Stimulated activated CD4-positive, alpha-beta T cell treated with anti-CD3 and anti-CD28 coated beads, Interleukin-2, amount 100 ng/mL, for 48 hours (primary cell): ENCODE data around the gene ARSB.
A peak's percentile ranks its signal among the peaks of the same experiment; 100 is the strongest.

Source experiments
- DNase-seq, 2 donors: peaks; one replicate each; pipeline ENCODE4 v3.0.0-alpha.2; 2020

ARSB gene

GRCh38 chr5:78985116-78985724 is at the start of gene ARSB:
TSS of gene ARSB (minus strand) at chr5:78985310. CDS start at chr5:78985248, 62 bp downstream.
- DNase-seq = peak; percentile 45 to 53

- DNase-seq = no peak
Observed at GRCh38 chr5:79032782-79033181, 47.7 kb upstream of the ARSB start.

- no peak for DNase-seq
Observed at GRCh38 chr5:79032031-79032695, 47.1 kb upstream of the ARSB start.

DNA sequence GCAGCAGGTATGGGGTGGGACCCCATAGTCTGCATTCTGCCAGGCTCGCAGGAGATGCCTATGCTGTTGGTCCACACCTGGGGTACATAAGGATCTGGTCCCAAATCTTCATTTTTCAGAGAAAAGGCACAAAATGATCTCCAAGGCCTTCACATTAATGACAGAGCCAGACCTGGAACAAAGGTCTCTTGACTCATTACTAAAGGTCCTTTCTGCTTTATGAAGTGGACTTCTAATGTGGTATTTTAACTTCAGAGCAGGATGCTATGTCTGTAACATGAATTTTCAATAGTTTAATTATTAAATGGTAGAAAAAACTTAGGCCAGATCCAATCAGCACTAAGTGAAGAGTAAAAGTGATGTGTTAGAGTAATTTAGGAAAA is 46.4 kb upstream of the ARSB start:
- no peak for DNase-seq

DNA sequence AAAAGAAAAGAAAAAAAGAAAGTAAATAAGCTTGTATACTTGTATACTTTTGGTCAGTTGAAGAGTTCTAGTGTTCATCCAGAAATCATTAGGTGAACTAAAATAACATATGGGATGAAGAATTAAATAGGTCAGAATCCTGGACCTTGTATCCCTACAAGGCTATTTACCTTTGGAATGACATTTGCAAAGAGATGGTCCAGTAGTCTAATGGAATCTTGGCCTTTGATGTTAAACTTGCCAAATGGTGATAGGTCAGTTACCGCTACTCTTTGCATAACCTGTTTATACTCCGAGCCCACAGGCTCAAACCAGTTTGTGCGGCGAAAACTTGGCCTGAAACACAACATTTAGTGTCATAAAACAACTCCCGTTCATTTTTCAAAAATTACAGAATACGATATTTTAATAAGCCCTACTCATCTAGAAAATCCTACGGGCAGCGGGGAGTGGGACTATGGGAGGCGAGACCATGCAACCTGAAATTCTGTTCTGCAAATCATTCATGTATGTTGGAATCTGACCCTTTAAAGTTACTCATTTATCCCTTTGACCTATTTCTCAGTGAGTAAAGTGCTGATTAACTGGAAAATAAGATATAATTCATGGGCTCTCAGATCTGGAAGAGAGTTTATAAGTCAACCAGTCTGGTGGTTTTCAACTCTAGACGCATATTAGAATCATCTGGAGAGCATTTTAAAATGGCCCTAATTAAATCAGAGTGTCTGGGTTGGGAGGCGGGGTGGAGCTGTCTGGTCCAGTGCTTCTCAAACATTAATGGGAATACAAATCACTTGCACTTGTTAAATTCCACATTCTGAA is 45.8 kb upstream of the ARSB start:
- DNase-seq = no peak

DNA sequence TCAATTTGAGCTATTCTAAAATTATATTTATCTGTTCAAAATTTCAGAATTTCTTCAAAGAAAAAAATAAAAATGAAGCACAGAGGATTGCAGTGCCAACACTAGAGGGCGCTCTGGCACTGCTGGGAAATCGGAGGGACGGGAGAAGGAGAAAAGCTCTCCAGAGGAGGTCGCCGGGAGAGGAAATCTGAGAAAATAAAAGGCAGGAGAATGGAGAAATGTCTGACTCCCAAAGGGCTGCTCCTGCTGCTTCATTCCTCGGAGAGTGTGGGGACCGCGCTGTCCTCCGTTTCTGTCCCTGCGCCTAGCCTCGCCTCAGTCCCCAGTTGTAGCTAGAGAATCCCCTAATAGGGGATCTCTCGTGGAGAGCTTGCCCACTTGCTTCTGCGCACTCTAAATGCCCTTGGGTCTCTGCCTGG is 40.0 kb upstream of the ARSB start:
- DNase-seq = peak; percentile 58 to 60

- no peak for DNase-seq
Observed at GRCh38 chr5:79023947-79024346, 38.8 kb upstream of the ARSB start.

DNA sequence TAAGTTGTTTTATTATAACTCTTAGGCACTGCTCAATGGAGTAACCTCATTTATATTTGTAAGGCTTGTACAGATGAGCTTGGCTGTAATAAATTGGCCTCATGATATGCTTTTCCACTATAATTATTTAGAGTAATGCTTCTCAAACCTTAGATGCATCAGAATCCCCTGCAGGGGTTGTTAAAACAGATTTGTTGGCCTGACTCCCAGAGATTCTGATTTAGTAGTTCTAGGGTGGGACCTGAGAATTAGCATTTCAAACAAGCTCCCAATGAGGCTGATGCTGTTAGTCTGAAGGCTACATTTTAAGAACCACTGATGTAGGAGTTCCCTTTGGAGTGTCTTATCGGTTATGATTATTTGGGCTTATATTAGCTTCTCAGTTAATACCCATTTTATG is 38.2 kb upstream of the ARSB start:
- DNase-seq = no peak

GRCh38 chr5:79022771-79023170 is 37.7 kb upstream of the ARSB start:
- DNase-seq = no peak

- DNase-seq = no peak
Observed at GRCh38 chr5:79021753-79022152, 36.6 kb upstream of the ARSB start.

DNA sequence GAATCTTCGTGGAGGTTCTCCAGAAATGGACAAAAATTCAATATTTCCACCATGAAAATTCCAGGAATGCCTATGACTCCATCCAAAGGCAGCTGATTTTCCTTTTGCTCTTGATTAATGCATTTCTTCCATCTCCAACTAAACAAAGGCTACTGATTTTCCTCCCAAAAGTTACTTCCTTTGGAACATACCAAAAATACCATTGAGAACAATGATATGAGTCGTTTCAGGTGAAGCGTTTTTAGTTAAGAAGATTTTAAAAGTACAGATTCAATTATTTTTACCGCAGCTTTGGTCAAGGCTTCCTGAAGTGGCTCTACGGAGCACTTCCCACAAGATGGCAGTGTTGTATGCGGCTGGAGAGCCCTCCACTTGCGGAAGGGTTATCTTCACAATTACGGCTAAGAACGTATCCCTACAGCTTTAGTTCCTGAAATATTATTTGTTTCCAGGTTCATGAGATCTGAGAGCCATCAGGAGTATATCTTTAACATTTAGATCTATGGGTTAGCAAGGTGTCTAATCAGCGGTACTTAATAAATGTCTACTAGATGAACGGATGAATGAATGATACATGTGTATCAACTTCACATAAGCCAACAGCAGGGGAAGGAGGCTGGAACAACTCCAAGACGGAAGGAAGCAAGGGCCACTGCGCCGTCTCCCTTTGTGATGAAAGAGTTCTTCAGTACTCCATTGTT is 35.9 kb upstream of the ARSB start:
- peak; percentile 24 to 38 for DNase-seq

GRCh38 chr5:79014631-79015030 is 29.5 kb upstream of the ARSB start:
- no peak for DNase-seq

DNA sequence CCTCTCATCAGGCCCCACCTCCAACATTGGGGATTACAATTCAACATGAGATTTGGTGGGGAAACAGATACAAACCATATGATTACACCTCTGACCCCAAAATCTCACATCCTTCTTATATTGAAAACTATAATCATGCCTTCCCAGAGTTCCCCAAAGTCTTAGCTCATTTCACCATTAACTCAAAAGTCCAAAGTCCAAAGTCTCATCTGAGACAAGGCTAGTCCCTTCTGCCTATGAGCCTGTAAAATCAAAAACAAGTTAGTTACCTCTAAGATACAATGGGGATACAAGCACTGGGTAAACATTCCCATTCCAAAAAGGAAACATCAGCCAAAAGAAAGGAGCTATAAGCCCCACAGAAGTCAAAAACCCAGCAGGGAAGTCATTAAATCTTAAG is 26.8 kb upstream of the ARSB start:
- DNase-seq = no peak

GRCh38 chr5:79011219-79011836 is 26.2 kb upstream of the ARSB start:
- DNase-seq = no peak

DNA sequence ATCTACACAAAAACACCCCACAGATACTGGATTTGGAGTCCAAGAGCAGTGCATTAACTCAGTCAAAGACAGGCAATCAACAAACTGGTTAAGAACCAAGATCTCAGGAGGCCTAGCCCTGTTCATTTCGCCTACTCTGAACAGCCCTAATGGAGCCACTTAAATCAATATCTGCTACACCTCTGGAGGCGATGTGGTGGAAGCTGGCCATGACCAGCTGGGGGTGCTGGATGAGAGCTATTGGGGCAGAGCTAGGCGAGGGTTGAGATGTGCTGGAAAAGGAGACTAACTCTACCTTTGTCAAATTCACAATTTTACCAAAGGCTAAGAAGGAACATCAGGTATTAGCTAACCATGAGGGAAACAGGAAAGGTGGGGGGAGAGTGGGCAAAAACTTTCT is 23.3 kb upstream of the ARSB start:
- no peak for DNase-seq

DNA sequence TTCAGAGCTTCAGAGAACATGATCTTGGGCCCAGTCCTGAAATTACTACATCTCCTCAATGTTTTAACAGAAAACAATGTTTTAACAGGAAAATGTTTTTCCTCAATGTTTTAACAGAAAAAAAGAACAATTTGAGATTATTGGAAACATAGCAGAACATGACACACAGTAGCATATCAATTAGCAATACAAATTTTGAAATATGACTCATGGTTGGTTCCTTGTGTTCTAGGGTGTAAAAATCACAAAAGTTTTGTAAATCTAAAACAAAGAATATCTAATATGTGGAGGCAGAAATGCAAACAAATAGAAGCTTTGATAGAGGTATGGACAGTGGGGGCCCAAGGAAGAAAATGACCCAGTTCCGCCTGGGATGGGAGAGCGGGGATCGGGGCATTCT is 22.8 kb upstream of the ARSB start:
- no peak for DNase-seq

DNA sequence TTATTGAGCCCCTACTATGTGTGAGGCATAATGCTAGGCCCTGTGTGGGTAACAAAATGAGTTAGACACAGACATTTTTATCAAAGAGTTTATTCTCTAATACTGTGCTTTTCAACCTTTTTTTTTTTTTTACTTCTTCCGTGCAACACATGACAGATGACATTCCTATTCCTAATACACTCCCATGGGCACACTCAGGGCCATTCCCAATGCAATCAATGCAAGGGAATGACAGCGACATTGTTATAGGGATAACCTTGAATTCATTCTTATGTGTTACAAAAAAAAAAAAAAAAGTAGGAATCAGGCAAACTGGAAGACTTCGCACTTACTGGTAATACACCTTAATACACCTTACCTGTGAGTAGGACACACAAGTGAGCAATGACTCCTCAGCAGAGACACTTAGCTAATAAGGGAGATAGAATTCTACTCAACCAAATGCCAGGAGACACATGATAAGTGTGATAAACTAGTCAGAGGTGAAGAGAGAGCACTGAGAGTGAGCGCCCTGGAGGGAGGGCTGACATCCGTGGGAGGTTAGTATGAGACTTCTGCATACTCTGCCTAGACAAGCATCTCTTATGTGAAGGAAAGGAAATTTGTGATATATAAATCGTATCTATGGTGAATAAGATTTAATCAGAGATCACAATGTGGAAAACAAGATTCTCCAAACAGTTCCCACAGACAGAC is 21.0 kb upstream of the ARSB start:
- DNase-seq = no peak

DNA sequence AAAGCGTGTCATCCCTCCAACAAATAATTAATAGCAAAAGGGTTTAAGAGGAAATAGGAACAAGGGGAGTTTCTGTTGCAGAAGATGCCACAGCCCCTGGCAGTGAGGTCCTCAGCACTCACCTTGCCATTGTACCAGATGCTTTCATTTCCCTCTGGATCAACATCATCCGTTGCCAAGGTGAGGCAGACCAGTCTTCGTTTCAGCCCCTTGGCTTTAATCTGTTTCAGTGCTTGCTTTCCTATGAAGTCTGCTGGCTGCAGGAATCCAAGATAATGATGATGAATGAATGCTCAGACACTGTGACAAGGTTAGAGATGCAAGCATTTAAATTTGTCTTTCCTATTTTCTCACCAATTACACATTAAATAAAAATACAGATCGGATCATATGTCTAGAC is 20.0 kb upstream of the ARSB start:
- DNase-seq = no peak

DNA sequence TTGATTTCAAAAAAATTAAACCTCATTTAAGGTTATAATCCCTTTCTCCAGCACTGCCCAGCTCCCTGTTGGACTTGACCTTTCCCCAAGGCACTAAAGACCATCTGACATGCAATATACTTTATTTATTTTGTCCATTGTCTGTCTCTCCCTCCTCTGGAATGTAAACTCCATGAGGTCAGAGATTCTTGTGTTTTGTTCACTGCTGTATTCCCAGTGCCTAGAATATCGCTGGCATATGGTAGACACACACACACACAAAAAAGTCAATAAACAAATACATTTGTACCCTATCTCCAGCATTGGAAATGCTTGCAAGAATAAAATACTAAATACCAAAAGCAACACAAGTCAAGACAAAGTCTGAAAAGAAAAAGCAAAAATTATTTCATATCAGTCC is 17.3 kb upstream of the ARSB start:
- no peak for DNase-seq

DNA sequence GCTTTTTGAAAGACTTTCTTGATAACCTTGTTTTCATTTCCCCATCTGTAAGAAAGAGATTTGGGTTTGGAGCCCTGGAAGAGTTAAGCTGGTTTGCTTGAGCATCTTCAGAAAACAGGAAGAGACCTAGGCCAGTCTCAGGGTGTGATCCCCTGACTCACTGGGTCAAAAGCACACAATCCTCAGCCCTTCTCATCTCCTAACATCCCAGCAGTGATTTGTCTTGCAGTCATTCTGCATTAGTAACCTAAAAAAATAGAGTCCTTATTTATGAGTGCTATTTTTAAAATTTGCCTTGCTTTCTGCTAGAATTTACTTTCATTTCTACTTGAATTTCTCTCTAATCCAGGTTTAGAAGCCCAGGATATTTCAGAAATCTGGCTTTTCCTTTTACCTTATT is 16.4 kb upstream of the ARSB start:
- DNase-seq = no peak

- no peak for DNase-seq
Observed at GRCh38 chr5:78997090-78997489, 12.0 kb upstream of the ARSB start.

- DNase-seq = no peak
Observed at GRCh38 chr5:78995521-78996007, 10.5 kb upstream of the ARSB start.
